GM15510 (cell line): ENCODE measurements around the gene LCLAT1.

ENCODE experiments used
- POLR2A ChIP-seq: IDR thresholded peaks from 3 replicates; pipeline ENCODE4 v1.6.1; 2011; ENCODE audit warnings: borderline replicate concordance; ENCODE audit not compliant: insufficient read length; ENCODE audit errors: extremely low read depth

Gene LCLAT1

GRCh38 chr2:30514134-30514847 is 67.2 kb downstream of the LCLAT1 start:
- no peak for TF ChIP-seq POLR2A

- no peak for TF ChIP-seq POLR2A
These were observed 67.9 kb downstream of the LCLAT1 start for GRCh38 chr2:30514848-30515435.

- TF ChIP-seq POLR2A: no peak
These were observed 69.1 kb downstream of the LCLAT1 start for GRCh38 chr2:30516166-30516565.

GRCh38 chr2:30519796-30520195 is 72.8 kb downstream of the LCLAT1 start:
- no peak for TF ChIP-seq POLR2A

GRCh38 chr2:30522421-30522820 is 75.4 kb downstream of the LCLAT1 start:
- no peak for TF ChIP-seq POLR2A

DNA sequence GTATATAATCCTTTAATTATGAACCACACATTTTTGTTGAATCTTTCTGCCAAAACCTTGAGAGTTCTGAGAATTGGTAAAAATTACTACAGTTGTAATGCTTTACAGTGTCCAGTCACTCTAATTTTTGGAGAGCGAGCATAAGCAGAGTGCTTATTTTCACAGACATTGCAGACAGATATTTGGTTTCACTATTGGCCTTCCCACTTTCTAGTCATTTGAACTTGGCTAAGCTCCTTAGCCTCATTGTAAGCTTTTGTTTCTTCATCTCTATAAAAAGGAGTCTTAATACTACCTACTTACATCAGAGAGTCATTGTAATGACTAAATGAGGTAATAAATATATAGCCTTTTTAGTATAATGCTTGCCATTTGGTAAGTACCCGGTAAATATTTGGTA is 80.4 kb downstream of the LCLAT1 start:
- no peak for TF ChIP-seq POLR2A

- no peak for TF ChIP-seq POLR2A
These were observed 80.8 kb downstream of the LCLAT1 start for GRCh38 chr2:30527859-30528258.

DNA sequence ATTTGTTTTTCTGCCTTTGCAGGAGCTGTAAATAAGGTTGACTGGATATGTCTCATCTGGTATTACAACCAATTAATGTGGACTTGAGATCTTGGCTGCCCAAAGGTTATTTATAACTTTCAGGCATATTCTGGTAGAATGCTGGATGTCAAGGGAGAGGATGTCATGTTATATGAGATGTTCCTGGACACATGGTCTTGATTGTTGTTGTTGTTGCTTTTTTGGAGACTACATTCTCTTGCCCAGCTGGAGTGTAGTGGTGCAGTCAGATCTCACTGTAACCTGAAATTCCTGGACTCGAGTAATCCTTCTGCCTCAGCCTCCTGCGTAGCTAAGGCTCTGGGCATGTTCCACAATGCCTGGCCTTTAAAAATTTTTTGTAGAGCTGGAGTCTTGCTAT is 83.3 kb downstream of the LCLAT1 start:
- no peak for TF ChIP-seq POLR2A

DNA sequence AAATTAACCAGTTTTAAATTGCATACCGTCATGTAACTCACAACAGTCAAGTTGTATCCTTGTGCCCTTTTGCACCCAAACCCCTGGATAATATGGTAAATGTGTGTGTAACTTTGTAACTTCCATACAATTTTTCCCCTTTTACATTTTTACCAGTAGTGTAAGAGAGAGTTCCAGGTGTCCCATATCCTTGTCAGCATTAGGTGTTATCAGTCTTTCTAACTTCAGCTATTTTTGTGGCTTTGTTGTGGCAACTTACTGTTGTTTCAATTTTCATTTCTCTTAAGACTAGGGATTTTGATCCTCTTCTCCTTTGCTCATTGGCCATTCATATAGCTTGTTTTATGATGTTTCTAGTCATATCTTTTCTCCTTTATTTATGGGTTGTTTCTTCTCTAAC is 94.6 kb downstream of the LCLAT1 start:
- no peak for TF ChIP-seq POLR2A

DNA sequence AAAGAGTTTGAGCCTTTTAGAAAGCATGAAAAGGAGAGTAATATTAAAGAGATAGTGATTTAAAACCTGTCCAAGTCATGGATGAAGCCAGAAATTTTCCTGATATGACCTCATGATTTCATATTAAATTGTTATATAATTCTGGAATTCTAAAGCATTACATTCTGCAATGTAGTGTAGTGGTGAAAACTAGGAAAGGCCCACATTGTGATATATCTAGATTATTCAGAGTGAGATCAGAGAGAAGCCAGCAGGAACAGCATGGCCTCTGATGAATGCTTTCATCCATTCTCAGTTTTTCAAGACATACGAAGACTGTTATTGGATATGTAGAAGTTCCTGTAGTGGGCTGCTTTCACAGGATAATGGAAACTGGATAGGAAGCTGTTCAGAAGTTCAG is 98.8 kb downstream of the LCLAT1 start:
- TF ChIP-seq POLR2A: no peak

GRCh38 chr2:30548386-30548785 is 101.3 kb downstream of the LCLAT1 start:
- TF ChIP-seq POLR2A: no peak

DNA sequence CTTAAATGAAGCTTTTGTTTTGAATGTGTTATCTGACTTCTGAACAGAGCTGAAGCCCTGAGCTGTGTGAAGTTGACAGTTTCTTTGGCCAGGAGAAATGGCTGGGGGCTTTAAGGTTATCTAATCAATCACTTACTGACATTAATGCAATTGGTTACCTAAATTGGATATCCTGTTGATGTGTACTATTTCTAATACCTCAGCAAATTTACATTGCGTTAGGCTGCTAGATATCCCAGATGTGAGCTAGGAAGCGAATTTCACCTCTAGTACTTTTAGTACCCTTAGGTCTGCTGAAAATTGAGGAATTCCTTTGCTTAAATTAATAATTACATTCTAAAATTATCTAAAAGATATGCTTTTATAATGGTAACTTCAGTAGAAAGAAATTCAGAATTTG is 102.0 kb downstream of the LCLAT1 start:
- no peak for TF ChIP-seq POLR2A

GRCh38 chr2:30559544-30560275 is 112.7 kb downstream of the LCLAT1 start:
- no peak for TF ChIP-seq POLR2A

- TF ChIP-seq POLR2A: no peak
These were observed 114.3 kb downstream of the LCLAT1 start for GRCh38 chr2:30561349-30561748.

GRCh38 chr2:30565851-30566358 is 118.9 kb downstream of the LCLAT1 start:
- TF ChIP-seq POLR2A: no peak
